ENCODE results near the gene GLT8D2.

GRCh38 chr12:104026841-104027599 is 23.0 kb downstream of the GLT8D2 start:
- TF ChIP-seq CTCF (IDR thresholded peaks at IDR 0.05; ENCODE audit: low read depth, low read length, poor library complexity, severe bottlenecking) (no peak), EZH2phosphoT487 (IDR thresholded peaks at IDR 0.05; ENCODE audit: borderline replicate concordance, low read length) (no peak)

Data from DOHH2 (cell line).